Fibroblast of upper back skin (primary cell): ENCODE results near the gene CD22.
"Not testable (repeated sequence)": the region's sequence is repeated elsewhere in the genome, so short reads cannot be mapped to it uniquely, and the experiment has no call there.

Experiments
- DNase-seq: peaks from one replicate; pipeline ENCODE4 v3.0.0-alpha.2; 2013

CD22 gene

DNA sequence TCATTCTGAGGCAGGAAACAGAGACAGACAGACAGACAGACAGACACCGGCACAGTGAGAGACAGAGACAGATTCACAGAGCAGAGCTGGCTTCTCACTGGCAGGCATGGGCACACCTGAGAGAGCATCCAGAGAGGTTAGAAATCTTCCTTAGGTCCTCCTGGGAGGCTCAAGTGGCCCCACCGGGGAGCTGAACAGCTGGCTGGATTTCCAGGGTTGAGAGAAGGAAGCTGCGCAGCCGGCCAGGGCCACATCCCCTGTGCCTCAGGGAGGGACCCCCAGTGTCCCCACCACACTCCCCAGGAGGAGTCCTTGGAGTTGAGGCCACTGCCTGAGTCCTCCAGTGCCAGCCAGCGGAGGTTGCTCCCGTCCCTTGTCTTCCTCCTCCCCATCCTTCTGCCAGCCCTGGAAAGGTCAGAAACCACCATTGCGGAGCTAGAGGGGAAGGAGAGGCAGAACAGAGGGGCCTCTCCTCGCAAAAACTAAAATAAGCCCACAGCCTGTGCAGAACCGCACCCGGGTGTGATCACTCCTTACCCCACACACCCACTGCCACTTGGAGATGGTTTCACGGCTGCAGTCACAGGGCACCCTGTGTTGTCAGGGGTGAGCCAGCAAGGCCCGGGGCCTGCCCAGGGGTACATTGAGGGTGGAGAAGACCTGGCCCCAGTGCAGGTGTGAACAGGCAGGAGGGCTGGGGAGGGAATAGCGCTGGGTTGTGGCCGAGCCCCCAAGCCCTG lies 33.4 kb downstream of the CD22 start:
- DNase-seq: no peak

- no peak for DNase-seq
Measured at GRCh38 chr19:35363001-35363590, 34.1 kb downstream of the CD22 start.

GRCh38 chr19:35363711-35364425 lies 34.9 kb downstream of the CD22 start:
- DNase-seq: no peak

GRCh38 chr19:35365303-35365702 lies 36.3 kb downstream of the CD22 start:
- no peak for DNase-seq

DNA sequence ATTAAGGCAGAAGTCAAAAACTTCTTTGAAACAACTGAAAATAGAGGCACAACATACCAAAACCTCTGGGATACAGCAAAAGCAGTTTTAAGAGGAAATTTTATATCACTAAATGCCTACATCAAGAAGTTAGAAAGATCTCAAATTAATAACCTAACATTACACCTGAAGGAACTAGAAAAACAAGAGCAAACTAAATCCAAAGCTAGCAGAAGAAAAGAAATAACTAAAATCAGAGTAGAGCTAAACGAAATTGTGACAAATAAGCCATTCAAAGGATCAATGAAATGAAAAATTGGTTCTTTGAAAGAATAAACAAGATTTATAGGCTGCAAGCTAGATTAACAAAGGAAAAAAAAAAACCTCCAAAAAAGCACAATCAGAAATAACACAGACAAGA lies 39.4 kb downstream of the CD22 start:
- DNase-seq: no peak

GRCh38 chr19:35369522-35369921 lies 40.5 kb downstream of the CD22 start:
- no peak for DNase-seq

DNA sequence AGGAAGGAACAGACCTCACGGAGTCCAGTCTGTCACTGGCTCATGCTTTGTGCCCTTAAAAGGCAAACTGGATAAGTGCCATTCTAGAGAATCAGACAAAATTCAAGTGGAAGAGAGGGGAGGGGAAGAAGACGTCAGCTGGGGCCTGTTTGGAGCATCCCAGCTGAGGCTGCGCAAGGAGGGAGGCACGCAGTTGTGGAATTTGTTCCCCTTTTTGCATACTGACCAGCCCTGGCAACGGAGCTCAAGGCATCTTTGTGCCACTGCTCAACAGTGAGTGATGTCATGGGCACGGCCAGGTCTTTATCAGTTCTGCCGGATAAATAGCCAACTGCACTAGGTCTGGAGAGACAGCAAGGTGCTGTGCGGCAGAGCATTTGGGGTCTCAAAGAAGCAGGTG lies 41.7 kb downstream of the CD22 start, which contains the start of gene GPR42:
Gene GPR42, plus strand, starts transcription at position 347 of the 400 bp plus-strand sequence. CDS start 292 bp downstream, outside the sequence.
- DNase-seq: no peak

- no peak for DNase-seq
Measured at GRCh38 chr19:35373492-35373891, 44.5 kb downstream of the CD22 start.

GRCh38 chr19:35374031-35374430 lies 45.0 kb downstream of the CD22 start:
- DNase-seq: not testable (repeated sequence)

DNA sequence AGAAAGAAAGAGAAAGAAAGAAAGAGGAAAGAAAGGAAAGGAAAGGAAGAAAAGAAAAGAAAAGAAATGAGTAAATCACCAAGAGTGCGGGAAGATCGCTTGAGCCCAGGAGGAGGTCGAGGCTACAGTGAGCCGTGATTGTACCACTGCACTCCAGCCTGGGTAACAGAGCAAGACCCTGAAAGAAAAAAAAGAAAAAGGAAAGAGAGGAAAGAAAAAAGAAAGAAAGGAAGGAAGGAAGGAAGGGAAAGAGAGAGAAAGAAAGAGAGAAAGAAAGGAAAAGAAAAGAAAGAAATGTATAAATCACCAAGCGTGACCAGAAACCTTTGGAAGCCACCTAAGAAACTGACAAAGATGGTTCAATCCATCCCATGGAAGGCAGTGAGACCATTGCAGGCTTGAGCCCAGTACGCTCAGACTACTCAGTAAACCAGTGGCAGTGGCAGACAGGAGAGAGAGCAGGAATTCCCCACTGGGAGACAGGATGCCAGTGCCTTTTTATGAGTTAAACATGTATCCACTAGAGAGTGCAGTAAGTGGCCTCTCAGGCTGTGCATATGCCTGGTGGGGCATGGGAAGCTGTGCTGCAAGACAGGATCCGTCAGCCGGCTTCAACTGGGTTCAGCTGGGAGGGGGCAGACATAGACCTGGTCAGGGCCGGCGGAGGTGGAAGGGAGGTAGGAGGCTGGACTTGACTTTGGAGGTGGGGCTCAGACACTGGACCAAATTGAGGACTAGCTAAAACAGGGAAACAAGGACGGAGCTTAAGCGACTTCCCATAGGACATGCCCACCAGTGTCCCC lies 46.7 kb downstream of the CD22 start:
- no peak for DNase-seq

DNA sequence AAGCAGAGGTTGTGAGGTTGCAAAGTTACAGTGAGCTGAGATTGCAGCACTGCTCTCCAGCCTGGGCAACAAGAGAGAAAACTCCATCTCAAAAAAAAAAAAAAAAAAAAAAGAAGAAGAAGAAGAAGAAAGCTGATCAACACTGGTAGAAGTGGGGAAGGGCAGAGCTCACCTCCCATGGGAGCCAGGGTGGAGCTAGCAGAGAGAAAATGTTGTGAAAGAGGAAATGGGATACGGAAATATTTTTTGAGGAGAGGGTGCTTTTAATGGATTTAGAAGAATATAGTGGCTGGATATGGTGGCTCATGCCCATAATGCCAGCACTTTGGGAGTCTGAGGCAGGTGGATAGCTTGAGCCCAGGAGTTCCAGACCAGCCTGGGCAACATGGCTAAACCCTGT lies 48.7 kb downstream of the CD22 start:
- no peak for DNase-seq

DNA sequence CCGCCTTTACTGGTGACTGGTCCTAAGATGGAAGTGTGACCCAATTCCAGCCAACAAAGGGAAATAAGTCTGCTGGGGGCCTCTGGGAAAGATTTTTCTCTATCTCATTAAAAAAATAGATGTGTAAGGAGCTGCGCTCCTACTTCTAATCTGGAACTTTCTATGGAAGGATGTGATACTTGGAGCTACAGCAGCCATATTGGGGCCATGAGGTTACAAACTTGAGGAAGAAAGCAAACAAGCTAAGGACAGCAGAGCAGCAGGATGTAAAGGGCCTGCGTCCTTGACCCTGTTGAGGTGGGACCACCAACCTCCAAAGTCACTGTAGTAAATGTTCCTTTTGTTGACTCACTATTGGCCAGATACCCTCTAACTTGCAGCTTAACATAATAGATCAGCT lies 49.4 kb downstream of the CD22 start:
- DNase-seq: no peak

DNA sequence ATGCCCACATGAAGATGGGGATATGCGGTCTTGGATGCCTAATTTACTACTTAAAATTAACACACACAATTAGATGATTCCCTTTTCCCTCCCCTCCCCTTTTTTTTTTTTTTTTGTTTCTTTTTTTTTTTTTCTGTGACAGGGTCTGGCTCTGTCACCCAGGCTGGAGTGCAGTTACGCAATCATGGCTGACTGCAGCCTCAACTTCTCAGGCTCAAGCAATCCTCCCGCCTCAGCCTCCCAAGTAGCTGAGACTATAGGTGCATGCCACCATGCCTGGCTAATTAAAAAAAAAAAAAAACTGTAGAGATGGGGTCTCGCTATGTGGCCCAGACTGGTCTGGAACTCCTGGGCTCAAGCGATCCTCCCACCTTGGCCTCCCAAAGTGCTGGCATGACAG lies 50.6 kb downstream of the CD22 start:
- not testable (repeated sequence) for DNase-seq

- no peak for DNase-seq
Measured at GRCh38 chr19:35379992-35380391, 51.0 kb downstream of the CD22 start.

DNA sequence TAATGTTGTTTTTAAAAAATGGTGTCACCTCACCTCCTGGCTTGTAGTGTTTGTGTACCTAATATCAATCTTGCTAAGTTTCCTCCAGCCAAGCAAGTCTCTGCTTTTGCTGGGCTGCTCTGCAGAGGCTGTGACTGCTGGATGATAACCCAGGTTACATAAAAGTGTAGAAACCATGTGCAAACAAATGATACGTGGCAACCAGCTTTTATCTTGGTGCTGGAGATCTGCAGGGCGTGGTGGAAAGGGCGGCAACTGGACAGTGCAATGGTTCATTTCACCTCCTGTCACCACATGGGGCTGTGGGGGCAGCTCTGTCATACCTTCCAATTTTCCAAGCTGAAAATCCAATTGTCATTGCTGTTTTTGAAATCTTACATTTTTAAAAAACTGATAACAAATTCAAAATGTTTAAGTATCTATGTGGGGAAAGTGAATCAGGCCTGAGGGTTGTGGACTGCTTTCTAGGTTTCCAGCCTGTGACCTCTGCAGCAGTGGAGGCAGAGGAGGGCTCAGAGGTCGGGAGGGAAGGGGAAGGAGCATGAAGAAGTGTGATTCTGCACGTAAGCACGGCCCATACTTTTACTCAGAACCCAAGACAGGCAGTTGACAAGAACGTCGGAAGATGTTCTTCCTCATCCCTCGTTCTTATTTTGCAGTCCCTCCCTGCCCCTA lies 51.6 kb downstream of the CD22 start:
- no peak for DNase-seq

- DNase-seq: no peak
Measured at GRCh38 chr19:35381318-35381717, 52.3 kb downstream of the CD22 start.

DNA sequence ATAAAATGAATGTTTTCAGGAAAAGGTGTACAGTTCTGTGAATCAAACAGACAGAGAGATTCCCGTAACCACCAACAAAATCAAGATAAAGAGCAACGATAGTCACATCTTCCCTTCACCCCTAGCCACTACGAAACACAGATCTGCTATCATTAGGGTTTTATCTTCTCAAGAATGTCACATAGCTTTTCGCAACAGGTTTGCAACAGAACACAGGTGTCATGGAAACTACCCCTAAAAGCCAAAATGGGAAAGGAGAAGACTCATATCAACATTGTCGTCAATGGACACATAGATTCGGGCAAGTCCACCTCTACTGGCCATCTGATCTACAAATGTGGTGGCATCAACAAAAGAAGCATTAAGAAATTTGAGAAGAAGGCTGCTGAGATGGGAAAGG lies 52.9 kb downstream of the CD22 start:
- no peak for DNase-seq

- DNase-seq: no peak
Measured at GRCh38 chr19:35383536-35383935, 54.5 kb downstream of the CD22 start.

DNA sequence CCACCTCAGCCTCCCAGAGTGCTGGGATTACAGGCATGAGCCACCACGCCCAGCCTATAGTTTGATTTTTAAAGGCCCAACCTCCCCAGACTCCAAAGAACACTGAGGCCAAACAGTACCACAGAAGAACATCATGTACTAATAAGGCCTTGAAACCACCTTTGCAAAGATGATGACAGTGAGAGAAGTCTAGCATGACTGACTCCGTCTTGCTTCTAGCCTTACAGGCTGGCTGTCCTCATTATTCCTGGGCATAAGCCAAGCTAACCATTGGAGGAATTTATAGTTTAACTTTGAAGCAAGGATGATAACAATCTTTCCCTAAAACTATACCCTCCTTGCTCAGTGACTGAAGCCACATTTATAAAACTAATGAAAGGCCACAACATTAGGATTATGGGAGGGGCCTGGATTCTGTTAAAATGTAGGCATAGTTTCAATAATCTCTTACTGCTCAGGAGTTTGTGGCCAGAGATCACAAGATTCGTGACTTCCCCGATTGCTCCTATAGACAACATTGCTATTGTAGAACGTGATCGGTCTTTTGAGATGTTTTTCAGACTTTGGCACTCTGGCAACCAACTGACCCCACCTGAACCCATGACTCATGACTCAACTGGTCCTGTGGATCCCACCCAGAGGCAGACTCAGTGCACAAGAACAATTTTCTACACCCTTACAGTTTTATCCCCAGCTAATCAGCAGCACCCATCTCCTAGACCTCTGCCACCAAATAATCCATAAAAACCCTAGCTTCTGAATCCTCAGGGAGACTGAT lies 59.5 kb downstream of the CD22 start:
- DNase-seq: no peak

- no peak for DNase-seq
Measured at GRCh38 chr19:35389192-35389861, 60.3 kb downstream of the CD22 start.
